HuH-7.5 (cell line): Measurements from ENCODE around the gene PCDHGA5.
"Not testable (repeated sequence)": the region's sequence is repeated elsewhere in the genome, so short reads cannot be mapped to it uniquely, and the experiment has no call there.

Experiments used
- DNase-seq: peaks from one replicate; pipeline ENCODE4 v3.0.0; 2011; ENCODE audit warnings: low spot score

PCDHGA5 gene

DNA sequence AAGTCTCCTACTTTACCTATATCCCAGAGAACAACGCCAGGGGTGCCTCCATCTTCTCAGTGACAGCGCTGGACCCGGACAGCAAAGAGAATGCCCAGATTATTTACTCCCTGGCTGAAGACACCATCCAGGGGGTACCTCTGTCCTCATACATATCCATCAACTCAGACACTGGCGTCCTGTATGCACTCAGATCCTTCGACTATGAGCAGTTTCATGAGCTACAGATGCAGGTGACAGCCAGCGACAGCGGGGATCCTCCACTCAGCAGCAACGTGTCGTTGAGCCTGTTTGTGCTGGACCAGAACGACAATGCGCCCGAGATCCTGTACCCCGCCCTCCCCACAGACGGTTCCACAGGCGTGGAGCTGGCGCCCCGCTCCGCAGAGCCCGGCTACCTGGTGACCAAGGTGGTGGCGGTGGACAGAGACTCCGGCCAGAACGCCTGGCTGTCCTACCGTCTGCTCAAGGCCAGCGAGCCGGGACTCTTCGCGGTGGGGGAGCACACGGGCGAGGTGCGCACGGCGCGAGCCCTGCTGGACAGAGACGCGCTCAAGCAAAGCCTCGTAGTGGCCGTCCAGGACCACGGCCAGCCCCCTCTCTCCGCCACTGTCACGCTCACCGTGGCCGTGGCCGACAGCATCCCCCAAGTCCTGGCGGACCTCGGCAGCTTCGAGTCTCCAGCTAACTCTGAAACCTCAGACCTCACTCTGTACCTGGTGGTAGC is 50.7 kb downstream of the PCDHGA5 start:
- DNase-seq: not testable (repeated sequence)

GRCh38 chr5:141415275-141415618 is 51.3 kb downstream of the PCDHGA5 start:
- not testable (repeated sequence) for DNase-seq
